GM23338 (cell line): ENCODE data around the gene NTNG1.

ENCODE experiments used
- CREB1 ChIP-seq: fragments of 250-450 bp; sonication (Bioruptor Pico); IDR thresholded peaks from 2 replicates; pipeline ENCODE4 v1.5.0; 2020; ENCODE audit warnings: low read depth, mild to moderate bottlenecking, moderate library complexity
- CTCF ChIP-seq, 2 experiments: fragments of 200-600 bp in 1 of 2; sonication (generic) in 1 of 2; conservative IDR thresholded peaks; 2 replicates each; pipeline versions ENCODE4 v1.5.1 to v1.6.1; 2016 to 2017; ENCODE audit warnings: antibody characterized with exemption in 2 of 2, low read depth in 2 of 2, mild to moderate bottlenecking in 2 of 2, moderate library complexity in 1 of 2
- EZH2 ChIP-seq: fragments of 200-600 bp; sonication (generic); IDR thresholded peaks from one replicate; pipeline ENCODE4 v1.8.0; 2017; ENCODE audit warnings: antibody characterized with exemption, mild to moderate bottlenecking, low read depth; ENCODE audit not compliant: unreplicated experiment
- EZH2phosphoT487 ChIP-seq: fragments of 200-600 bp; sonication (generic); IDR thresholded peaks from one replicate; pipeline ENCODE4 v1.8.1; 2018; ENCODE audit warnings: antibody characterized with exemption; ENCODE audit not compliant: unreplicated experiment
- POLR2AphosphoS5 ChIP-seq: IDR thresholded peaks from 2 replicates; pipeline ENCODE4 v1.6.1; 2016; ENCODE audit warnings: antibody characterized with exemption, low read depth
- REST ChIP-seq: IDR thresholded peaks from one replicate; pipeline ENCODE4 v1.6.1; 2018; ENCODE audit warnings: antibody characterized with exemption; ENCODE audit not compliant: unreplicated experiment
- ZNF331 ChIP-seq: fragments of 250-450 bp; sonication (Bioruptor Pico); IDR thresholded peaks from 2 replicates; pipeline ENCODE4 v1.5.0; 2020; ENCODE audit warnings: low read depth, mild to moderate bottlenecking, moderate library complexity

DNA sequence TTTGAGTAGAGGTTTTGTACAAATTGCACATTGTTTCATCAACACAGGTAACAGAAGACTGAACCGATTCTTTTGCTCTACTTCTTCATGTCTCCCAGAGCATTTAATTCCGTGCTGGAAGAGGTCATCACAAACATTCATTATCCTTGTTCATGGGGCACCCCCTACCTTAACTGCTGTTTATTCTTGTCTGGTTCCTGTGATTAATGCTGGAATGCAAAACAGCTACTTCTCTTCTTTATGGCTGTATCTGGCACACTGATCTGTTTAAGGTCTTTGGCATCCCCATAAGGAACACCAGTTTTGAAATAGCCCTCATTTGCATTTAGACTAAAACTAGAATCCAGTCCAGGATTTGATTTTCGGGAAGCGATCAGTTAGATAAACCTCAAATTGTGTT is 42.2 kb downstream of the NTNG1 start:
- TF ChIP-seq EZH2phosphoT487 = no peak
- TF ChIP-seq CTCF (conservative IDR thresholded peaks at IDR 0.05; ENCODE audit: low read depth in 2 of 2) = no peak
- TF ChIP-seq REST = no peak
- TF ChIP-seq EZH2 = no peak
- no peak for TF ChIP-seq POLR2AphosphoS5
- TF ChIP-seq ZNF331 = no peak
- TF ChIP-seq CREB1 (CRISPR knock-in tag) = no peak
